Measurements from ENCODE around the gene PRRT4.

DNA sequence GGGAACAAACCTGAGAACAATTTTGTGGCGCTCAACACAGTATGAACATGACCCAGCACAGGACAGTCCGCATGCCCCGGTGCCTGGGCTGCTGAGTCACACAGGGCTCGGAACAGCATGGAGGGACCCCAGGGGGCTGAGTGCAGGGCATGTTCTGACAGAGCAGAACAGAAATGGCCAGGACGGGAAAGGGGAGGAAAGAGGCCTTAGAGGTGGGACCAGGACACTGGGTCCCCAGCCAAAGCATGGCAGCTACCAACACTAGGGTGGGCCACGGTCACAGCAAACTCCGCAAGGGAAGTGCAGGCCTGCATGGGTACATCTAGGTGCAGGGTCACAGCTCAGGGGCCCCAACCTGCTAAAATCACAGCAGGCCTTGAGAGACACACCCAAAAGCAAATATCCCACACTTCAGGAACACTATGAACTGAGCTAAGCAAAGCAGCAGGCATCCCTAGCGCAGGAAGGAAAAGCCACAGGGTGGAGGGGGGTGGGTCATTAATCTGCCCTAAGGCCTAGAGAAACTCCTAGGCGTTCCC, 42.7 kb upstream of the PRRT4 start:
- TF ChIP-seq ZNF274 (IDR thresholded peaks at IDR 0.05; ENCODE audit: low read depth, low read length) (no peak), YY1 (IDR thresholded peaks at IDR 0.05; ENCODE audit: insufficient read depth, insufficient read length) (no peak), SUZ12 (IDR thresholded peaks at IDR 0.05; ENCODE audit: extremely low read depth, insufficient read depth, insufficient read length) (no peak)

Measured in NT2/D1 (cell line).